Immature natural killer cell (primary cell): Measurements from ENCODE around the gene RNF111. TPM values are rescaled to one million over a fixed set of nuclear protein-coding genes. Genes with fewer than 3 reads are reported as not detected.
"Not testable (repeated sequence)": the region's sequence is repeated elsewhere in the genome, so short reads cannot be mapped to it uniquely, and the experiment has no call there.

ENCODE experiments used
- DNase-seq, 3 donors: peaks; one replicate each; pipeline ENCODE4 v3.0.0; 2022; ENCODE audit warnings: mixed read lengths in 1 of 3
- H3K27ac Mint-ChIP-seq, 6 donors: one replicate each; pipeline ENCODE4 v1.8.0; 2020; ENCODE audit warnings: mixed read lengths in 6 of 6, mild to moderate bottlenecking in 5 of 6, inconsistent platforms in 4 of 6, moderate library complexity in 3 of 6
- H3K27me3 Mint-ChIP-seq, 3 donors: one replicate each; pipeline ENCODE4 v1.8.0; 2020 to 2021; ENCODE audit warnings: low read depth in 3 of 3, mild to moderate bottlenecking in 3 of 3, mixed read lengths in 3 of 3, moderate library complexity in 3 of 3, inconsistent platforms in 1 of 3
- H3K36me3 Mint-ChIP-seq, 3 donors: one replicate each; pipeline ENCODE4 v1.8.0; 2020; ENCODE audit warnings: mixed read lengths in 3 of 3, inconsistent platforms in 2 of 3, mild to moderate bottlenecking in 2 of 3
- H3K4me1 Mint-ChIP-seq, 2 donors: one replicate each; pipeline ENCODE4 v1.8.0; 2020; ENCODE audit warnings: inconsistent platforms in 2 of 2, mild to moderate bottlenecking in 2 of 2, mixed read lengths in 2 of 2, moderate library complexity in 1 of 2
- H3K4me3 Mint-ChIP-seq, 5 donors: one replicate each; pipeline ENCODE4 v1.8.0; 2020; ENCODE audit warnings: mild to moderate bottlenecking in 5 of 5, mixed read lengths in 5 of 5, inconsistent platforms in 3 of 5, moderate library complexity in 3 of 5
- H3K9me3 Mint-ChIP-seq, 6 donors: one replicate each; pipeline ENCODE4 v1.8.0; 2020; ENCODE audit warnings: mild to moderate bottlenecking in 6 of 6, mixed read lengths in 6 of 6, inconsistent platforms in 4 of 6, moderate library complexity in 3 of 6
- polyA plus RNA-seq, 3 donors: library from polyadenylated mRNA; unstranded; fragments of 300-500 nt; fragmentation: Illumina TruSeq; gene quantifications; one replicate each; pipeline ENCODE4 v1.2.3, GENCODE V29; 2021

RNF111 gene
- polyA plus RNA-seq, 3 donors from 2014 or later, result 8.1 to 19.1 (median 10.8) TPM

- Mint-ChIP-seq H3K4me1 (peaks cover 9 to 16% of the 10 kb centered on the region in 2 donors), H3K27me3 (peaks cover 0 to 11% (median 7%) of the 10 kb centered on the region in 3 donors), H3K4me3 (peak within 1 kb of the TSS; percentile 92 to 99 (median 96)), H3K9me3 (no peaks in the 10 kb centered on the region), H3K36me3 (no peaks in the 10 kb centered on the region), H3K27ac (peak within 1 kb of the TSS; percentile 88 to 99 (median 95))
- DNase-seq, result peak; percentile 83 to 86 (median 84)
These were observed 117.7 kb downstream of the RNF111 start, which contains the start of gene CCNB2 for GRCh38 chr15:59104912-59105732. Gene CCNB2 (plus strand): TSS chr15:59105146. CDS start chr15:59105269, 123 bp downstream.

DNA sequence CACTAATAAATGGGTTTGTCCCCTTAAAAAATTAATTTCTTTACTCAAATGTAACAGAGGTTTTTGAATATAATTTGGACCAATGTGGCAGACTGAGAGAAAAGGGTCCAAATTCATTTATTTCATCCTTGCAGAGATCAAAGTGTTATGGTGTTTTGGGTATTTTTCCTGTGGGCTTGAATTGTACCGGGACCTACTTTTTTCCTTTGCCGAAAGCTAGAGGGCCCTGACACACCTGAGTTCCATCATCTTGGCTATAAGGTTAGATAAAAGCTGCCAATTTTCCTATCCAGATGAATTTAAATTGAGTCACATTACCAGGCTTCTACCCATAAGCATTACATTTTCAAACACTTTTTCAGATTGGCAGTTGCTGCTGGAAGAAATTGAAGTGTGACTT lies 118.4 kb downstream of the RNF111 start:
- Mint-ChIP-seq H3K36me3 (no peaks in the 10 kb centered on the region), H3K27ac (no peak overlapping the region), H3K4me3 (peak overlapping the region; percentile 92 to 99 (median 96)), H3K4me1 (peaks cover 9 to 16% of the 10 kb centered on the region in 2 donors), H3K9me3 (no peaks in the 10 kb centered on the region), H3K27me3 (peaks cover 0 to 11% (median 7%) of the 10 kb centered on the region in 3 donors)
- DNase-seq, result no peak

DNA sequence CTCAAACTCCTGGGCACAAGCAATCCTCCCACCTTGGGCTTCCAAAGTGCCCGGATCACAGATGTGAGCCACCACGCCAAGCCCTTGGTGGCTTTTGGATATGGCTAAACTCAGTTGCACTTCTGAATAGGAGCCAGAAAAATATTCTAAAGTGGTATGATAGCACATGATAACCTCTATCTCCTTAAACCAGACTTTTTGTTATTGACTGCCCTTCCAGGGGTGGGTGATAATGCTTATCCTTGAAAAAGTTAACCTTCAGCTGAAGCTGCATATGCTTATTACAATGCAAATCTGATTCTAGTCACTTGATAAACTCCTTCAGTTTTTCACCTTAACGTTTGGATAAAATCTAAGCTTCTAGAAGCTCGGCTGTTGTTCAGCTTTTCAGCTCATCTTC lies 123.8 kb downstream of the RNF111 start:
- H3K27ac Mint-ChIP-seq, result no peak overlapping the region

GRCh38 chr15:59115047-59115446 lies 127.6 kb downstream of the RNF111 start:
- Mint-ChIP-seq H3K27me3 (no peaks in the 10 kb centered on the region), H3K4me1 (no peaks in the 10 kb centered on the region), H3K4me3 (no peak overlapping the region), H3K36me3 (peaks cover 0 to 3% (median 0%) of the 10 kb centered on the region in 3 donors), H3K27ac (no peak overlapping the region), H3K9me3 (no peaks in the 10 kb centered on the region)
- no peak for DNase-seq

More for the DNA sequence above, 123.8 kb downstream of the RNF111 start:
- H3K27me3 Mint-ChIP-seq, result no peaks in the 10 kb centered on the region
- no peak overlapping the region for H3K4me3 Mint-ChIP-seq
- DNase-seq, result no peak
- no peaks in the 10 kb centered on the region for H3K9me3 Mint-ChIP-seq
- H3K4me1 Mint-ChIP-seq, result no peaks in the 10 kb centered on the region
- peaks cover 0 to 3% (median 0%) of the 10 kb centered on the region in 3 donors for H3K36me3 Mint-ChIP-seq

- Mint-ChIP-seq H3K36me3 (peaks cover 0 to 3% (median 0%) of the 10 kb centered on the region in 3 donors), H3K27ac (no peak overlapping the region), H3K4me3 (no peak overlapping the region), H3K9me3 (no peaks in the 10 kb centered on the region), H3K4me1 (no peaks in the 10 kb centered on the region), H3K27me3 (no peaks in the 10 kb centered on the region)
- DNase-seq, result no peak
These were observed 128.7 kb downstream of the RNF111 start for GRCh38 chr15:59116141-59116540.

- no peaks in the 10 kb centered on the region for H3K27me3 Mint-ChIP-seq
- no peaks in the 10 kb centered on the region for H3K9me3 Mint-ChIP-seq
- peaks cover 0 to 3% (median 0%) of the 10 kb centered on the region in 3 donors for H3K36me3 Mint-ChIP-seq
- no peak overlapping the region for H3K4me3 Mint-ChIP-seq
- no peak overlapping the region for H3K27ac Mint-ChIP-seq
- DNase-seq, result no peak
- H3K4me1 Mint-ChIP-seq, result no peaks in the 10 kb centered on the region
These were observed 129.3 kb downstream of the RNF111 start for GRCh38 chr15:59116771-59117170.

GRCh38 chr15:59119625-59120024 lies 132.2 kb downstream of the RNF111 start:
- no peaks in the 10 kb centered on the region for H3K27me3 Mint-ChIP-seq

GRCh38 chr15:59120937-59121336 lies 133.5 kb downstream of the RNF111 start:
- H3K36me3 Mint-ChIP-seq, result no peaks in the 10 kb centered on the region
- no peak for DNase-seq
- no peak overlapping the region for H3K4me3 Mint-ChIP-seq
- no peaks in the 10 kb centered on the region for H3K9me3 Mint-ChIP-seq
- H3K27me3 Mint-ChIP-seq, result no peaks in the 10 kb centered on the region
- no peak overlapping the region for H3K27ac Mint-ChIP-seq
- H3K4me1 Mint-ChIP-seq, result no peaks in the 10 kb centered on the region

More at GRCh38 chr15:59119625-59120024, 132.2 kb downstream of the RNF111 start:
- Mint-ChIP-seq H3K4me3 (no peak overlapping the region), H3K27ac (no peak overlapping the region), H3K9me3 (no peaks in the 10 kb centered on the region), H3K4me1 (no peaks in the 10 kb centered on the region), H3K36me3 (no peaks in the 10 kb centered on the region)
- no peak for DNase-seq

GRCh38 chr15:59124261-59124660 lies 136.8 kb downstream of the RNF111 start:
- Mint-ChIP-seq H3K4me3 (no peak overlapping the region), H3K36me3 (peaks cover 0 to 21% (median 9%) of the 10 kb centered on the region in 3 donors), H3K4me1 (no peaks in the 10 kb centered on the region), H3K9me3 (no peaks in the 10 kb centered on the region), H3K27me3 (peaks cover 0 to 3% (median 0%) of the 10 kb centered on the region in 3 donors), H3K27ac (no peak overlapping the region)
- DNase-seq, result no peak

DNA sequence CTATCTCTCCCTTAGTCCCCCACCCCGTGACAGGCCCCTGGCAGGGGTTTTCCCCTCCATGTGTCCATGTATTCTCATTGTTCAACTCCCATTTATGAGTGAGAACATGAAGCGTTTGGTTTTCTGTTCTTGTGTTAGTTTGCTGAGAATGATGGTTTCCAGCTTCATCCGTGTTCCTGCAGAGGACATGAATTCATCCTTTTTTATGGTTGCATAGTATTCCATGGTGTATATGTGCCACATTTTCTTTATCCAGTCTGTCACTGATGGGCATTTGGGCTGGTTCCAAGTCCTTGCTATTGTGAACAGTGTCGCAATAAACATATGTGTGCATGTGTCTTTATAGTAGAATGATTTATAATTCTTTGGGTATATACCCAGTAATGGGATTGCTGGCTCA lies 138.2 kb downstream of the RNF111 start:
- not testable (repeated sequence) for H3K4me1 Mint-ChIP-seq, DNase-seq, H3K27me3 Mint-ChIP-seq, H3K4me3 Mint-ChIP-seq, H3K9me3 Mint-ChIP-seq, H3K27ac Mint-ChIP-seq
- peaks cover 6 to 27% (median 20%) of the 10 kb centered on the region in 3 donors for H3K36me3 Mint-ChIP-seq

GRCh38 chr15:59127255-59127654 lies 139.8 kb downstream of the RNF111 start:
- H3K9me3 Mint-ChIP-seq, DNase-seq: not testable (repeated sequence)
- H3K36me3 Mint-ChIP-seq, result peaks cover 6 to 32% (median 26%) of the 10 kb centered on the region in 3 donors

GRCh38 chr15:59131456-59131855 lies 144.0 kb downstream of the RNF111 start:
- no peak for DNase-seq
- H3K27ac Mint-ChIP-seq, result no peak overlapping the region
- peaks cover 0 to 2% (median 0%) of the 10 kb centered on the region in 6 donors for H3K9me3 Mint-ChIP-seq
- no peaks in the 10 kb centered on the region for H3K4me1 Mint-ChIP-seq
- H3K4me3 Mint-ChIP-seq, result no peak overlapping the region
- peaks cover 0 to 3% (median 0%) of the 10 kb centered on the region in 3 donors for H3K27me3 Mint-ChIP-seq
- peaks cover 6 to 32% (median 26%) of the 10 kb centered on the region in 3 donors for H3K36me3 Mint-ChIP-seq

More at GRCh38 chr15:59127255-59127654, 139.8 kb downstream of the RNF111 start:
- not testable (repeated sequence) for H3K4me1 Mint-ChIP-seq, H3K27ac Mint-ChIP-seq, H3K4me3 Mint-ChIP-seq, H3K27me3 Mint-ChIP-seq

DNA sequence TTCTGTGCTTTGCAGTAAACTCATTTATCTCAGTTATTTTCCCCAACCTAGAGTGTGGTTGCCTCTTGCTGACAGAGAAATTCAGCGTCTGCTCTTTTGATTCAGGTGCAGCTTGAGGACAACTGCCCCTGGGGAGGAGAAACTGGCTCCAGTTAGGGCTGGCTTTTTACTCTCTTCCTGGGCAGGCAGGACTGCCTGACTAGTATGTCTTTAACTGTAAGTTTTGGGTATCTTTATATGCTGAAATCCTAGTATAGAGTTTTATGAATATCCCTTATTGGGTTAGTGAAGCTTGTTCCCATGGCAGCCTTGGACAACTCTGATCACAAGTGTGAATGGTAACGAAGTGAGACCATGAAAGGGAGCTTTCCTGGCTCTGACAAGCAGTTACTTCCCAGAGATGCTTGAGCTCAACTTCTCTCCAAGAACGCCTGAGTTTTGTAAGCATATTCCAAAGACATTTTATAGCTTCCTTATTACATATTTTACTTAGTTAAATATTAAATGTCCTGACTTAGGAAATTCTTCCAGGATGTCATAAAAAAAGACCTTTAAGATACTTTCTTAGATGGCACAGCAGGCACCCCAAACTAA lies 144.6 kb downstream of the RNF111 start:
- Mint-ChIP-seq H3K4me3 (no peak overlapping the region), H3K27ac (no peak overlapping the region), H3K4me1 (no peaks in the 10 kb centered on the region), H3K36me3 (peaks cover 6 to 31% (median 25%) of the 10 kb centered on the region in 3 donors), H3K9me3 (peaks cover 0 to 2% (median 0%) of the 10 kb centered on the region in 6 donors), H3K27me3 (peaks cover 0 to 3% (median 0%) of the 10 kb centered on the region in 3 donors)
- DNase-seq, result no peak

- DNase-seq, result no peak
- no peak overlapping the region for H3K27ac Mint-ChIP-seq
- H3K9me3 Mint-ChIP-seq, result peaks cover 0 to 2% (median 0%) of the 10 kb centered on the region in 6 donors
- H3K36me3 Mint-ChIP-seq, result peaks cover 6 to 18% (median 13%) of the 10 kb centered on the region in 3 donors
- H3K4me1 Mint-ChIP-seq, result no peaks in the 10 kb centered on the region
- peaks cover 0 to 2% (median 0%) of the 10 kb centered on the region in 3 donors for H3K27me3 Mint-ChIP-seq
- no peak overlapping the region for H3K4me3 Mint-ChIP-seq
These were observed 146.5 kb downstream of the RNF111 start for GRCh38 chr15:59133929-59134427.
